HG03103 (cell line): ENCODE results near the gene CCL17.

ENCODE experiments used
- ATAC-seq: cut with Tn5 transposase; IDR thresholded peaks from one replicate; pipeline ENCODE4 v1.9.1; 2021; ENCODE audit warnings: low read depth; ENCODE audit not compliant: unreplicated experiment

Gene CCL17

DNA sequence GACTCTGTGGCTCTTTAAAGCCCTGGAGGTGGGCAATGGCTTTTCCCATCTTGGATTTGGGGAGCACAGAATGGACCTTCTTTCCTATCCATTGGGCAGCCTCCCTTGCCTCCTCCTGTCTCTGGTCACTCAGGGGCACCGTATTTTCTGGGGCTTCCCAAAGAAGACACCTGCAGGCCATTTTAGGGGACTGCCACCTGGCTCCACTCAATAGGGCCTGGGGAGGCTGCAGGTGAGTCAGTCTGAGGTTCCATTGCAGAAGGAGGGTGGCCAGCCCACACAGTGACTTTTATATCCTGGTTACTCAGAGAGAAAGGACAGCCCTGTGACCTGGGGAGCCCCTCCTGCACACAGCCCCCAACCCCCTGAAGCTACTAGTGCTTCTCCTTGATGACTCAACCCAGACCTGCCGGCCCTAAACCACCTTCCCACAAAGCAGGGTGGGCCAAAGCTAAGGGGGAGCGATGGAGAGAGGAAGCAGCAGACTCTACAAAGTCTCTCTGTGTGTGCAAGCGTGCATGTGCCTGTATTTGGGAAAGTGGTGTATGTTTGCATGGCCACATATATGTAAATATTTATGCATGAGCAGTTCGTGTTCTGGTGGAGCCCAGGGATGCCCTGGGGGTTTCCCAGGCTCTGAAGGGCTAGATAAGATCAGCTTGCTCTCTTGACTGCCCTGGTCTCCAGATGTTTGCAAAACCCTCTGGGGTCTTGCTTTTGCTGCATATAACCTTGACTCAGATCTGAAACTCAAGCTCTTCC is 27.3 kb upstream of the CCL17 start:
- peak; percentile 56 for ATAC-seq

DNA sequence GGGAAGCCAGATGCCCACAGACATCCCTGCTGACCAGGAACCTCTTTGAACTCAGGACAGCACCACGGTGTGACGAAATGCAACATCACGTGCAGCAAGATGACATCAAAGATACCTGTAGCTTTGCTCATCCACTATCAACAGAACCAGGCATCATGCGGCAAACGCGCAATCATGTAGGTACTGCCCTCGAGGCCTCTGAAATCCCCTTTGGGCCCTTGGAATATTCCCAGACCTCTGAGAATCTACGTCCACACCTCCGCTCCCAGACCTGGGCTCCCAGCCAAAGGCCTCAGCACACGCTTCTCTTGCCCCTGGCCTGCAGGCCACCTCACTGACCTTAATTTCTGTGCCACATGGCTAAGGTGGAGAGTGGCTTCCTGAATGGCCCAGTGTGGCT is 25.0 kb upstream of the CCL17 start:
- ATAC-seq: no peak

DNA sequence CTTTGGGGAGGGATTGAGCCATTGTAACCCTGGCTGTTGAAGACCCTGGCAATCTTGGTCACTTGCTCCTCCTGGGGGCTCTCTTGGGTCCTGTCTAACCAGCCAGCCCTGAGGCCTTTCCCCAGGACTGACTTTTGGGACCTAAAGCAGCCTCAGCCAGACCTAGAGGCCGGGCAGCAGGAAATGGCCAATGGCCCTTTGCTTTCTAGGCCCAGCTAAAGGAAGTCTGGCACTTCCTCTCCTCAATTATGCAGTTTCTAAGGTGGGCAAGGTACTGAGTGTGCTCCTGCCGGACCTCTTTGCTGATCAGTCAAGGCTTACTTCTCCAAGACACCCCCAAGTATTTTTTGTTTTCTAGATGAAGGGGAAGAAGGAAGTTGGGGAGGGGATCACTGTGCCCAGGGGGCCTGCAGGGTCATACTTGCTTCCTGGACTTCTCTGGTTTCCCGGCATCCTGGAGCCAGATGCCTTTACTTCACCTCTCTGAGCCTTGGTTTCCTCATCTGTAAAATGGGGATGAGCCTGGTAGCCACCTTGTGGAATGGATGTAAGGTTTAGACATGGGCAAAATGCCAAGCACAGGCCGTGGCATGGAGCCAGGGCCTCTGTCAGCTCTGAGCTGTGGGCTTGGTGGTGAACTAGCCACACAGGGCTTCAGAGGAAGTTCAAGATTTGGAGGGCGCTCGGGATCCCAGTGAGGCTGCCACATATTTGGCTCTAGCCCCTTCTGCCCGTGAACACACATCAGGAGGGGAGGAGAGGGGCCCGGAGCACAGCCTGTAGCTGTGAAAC is 23.7 kb upstream of the CCL17 start:
- ATAC-seq: no peak

DNA sequence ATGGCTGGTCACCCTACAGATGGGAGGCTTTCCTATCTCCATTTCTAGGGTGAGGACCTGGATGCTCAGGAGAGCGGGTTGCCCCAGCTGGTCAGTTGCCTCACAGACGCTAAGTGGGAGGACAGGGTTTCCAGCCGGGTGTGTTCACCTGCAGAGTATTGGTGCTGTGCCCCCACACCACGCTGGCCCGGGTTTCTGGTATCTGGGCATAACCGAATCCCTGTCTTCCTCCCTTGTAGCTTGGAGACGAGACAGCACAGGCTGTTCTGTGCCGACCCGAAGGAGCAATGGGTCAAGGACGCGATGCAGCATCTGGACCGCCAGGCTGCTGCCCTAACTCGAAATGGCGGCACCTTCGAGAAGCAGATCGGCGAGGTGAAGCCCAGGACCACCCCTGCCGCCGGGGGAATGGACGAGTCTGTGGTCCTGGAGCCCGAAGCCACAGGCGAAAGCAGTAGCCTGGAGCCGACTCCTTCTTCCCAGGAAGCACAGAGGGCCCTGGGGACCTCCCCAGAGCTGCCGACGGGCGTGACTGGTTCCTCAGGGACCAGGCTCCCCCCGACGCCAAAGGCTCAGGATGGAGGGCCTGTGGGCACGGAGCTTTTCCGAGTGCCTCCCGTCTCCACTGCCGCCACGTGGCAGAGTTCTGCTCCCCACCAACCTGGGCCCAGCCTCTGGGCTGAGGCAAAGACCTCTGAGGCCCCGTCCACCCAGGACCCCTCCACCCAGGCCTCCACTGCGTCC is 22.6 kb upstream of the CCL17 start:
- no peak for ATAC-seq

DNA sequence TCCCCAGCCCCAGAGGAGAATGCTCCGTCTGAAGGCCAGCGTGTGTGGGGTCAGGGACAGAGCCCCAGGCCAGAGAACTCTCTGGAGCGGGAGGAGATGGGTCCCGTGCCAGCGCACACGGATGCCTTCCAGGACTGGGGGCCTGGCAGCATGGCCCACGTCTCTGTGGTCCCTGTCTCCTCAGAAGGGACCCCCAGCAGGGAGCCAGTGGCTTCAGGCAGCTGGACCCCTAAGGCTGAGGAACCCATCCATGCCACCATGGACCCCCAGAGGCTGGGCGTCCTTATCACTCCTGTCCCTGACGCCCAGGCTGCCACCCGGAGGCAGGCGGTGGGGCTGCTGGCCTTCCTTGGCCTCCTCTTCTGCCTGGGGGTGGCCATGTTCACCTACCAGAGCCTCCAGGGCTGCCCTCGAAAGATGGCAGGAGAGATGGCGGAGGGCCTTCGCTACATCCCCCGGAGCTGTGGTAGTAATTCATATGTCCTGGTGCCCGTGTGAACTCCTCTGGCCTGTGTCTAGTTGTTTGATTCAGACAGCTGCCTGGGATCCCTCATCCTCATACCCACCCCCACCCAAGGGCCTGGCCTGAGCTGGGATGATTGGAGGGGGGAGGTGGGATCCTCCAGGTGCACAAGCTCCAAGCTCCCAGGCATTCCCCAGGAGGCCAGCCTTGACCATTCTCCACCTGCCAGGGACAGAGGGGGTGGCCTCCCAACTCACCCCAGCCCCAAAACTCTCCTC is 21.9 kb upstream of the CCL17 start:
- no peak for ATAC-seq

GRCh38 chr16:57383276-57384247 is 21.0 kb upstream of the CCL17 start:
- no peak for ATAC-seq

GRCh38 chr16:57384248-57385070 is 20.1 kb upstream of the CCL17 start:
- ATAC-seq: no peak

DNA sequence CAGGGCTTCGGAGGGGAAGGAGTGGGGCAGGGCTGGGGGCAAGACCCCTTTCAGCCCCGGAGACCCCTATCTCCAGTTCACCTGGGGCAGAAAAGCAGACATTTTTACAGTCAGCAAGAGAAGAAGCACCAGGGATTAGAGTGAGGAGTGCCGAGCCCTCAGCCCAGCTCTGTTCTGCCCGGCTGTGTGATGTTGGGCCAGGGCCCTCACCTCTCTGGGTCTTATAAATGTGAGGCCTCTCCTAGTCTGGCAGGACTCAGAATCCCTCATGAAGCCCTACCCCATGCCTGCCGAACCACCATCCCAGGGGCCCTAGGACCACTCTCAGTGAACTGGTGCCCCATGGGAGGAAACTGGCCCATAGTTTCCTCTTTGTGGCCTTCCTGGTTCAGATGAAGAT is 19.5 kb upstream of the CCL17 start:
- ATAC-seq: no peak

DNA sequence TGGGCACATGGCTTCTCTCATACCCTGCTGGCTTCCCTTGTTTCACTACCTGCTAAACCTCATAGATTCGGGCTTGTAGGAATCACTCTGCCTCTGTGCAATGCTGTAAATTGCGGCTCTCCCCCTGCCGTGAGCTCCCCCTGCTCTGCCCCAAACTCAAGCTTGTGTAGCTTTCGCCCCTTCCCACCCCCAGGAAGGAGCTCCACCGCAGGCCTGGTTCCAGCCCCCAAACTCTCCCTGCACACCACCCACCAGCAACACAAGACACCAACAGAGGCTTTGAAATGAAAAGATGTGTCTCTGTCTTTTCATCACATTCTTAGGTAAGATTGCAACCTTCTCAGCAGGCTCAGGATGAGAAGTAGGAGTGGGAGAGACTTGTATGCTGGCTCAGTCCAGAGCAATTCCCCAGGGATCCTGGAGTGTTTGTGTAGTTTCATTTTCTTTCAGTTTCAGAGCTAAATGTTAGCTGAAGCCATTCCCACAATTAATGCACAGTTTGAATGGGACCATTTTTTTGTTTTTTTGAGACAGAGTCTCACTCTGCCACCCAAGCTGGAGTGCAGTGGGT is 18.1 kb upstream of the CCL17 start:
- no peak for ATAC-seq

DNA sequence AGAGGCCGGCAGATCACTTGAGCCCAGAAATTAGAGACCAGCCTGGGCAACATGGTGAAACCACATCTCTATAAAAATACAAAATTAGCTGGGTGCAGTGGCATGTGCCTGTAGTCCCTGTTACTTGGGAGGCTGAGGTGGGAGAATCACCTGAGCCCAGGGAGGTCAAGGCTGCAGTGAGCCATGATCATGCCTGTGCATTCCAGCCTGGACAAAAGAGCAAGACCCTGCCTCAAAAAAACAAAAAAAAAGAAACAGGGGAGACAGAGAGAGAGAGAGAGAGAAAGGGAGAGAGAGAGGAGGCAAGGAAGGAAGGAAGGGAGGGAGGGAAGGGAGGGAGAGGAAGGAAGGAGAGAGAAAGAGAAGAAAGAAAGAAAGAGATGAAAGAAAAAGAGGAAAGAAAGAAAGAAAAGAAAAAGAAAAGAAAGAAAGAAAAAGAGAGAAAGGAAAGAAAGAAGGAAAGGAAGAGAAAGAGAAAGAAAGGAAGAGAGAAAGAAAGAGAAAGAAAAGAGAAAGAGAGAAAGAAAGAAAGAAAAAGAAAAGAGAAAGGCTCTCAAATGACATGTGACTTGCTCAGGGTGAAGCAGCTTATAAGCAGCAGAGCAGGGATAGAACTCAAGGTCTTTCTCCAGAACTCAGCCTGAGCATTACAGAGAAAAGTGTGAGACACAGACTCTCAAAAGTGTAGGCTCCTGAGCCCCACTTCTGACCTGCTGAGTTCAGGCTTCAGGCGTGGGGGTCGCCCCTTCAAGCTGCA is 16.8 kb upstream of the CCL17 start:
- ATAC-seq: no peak

DNA sequence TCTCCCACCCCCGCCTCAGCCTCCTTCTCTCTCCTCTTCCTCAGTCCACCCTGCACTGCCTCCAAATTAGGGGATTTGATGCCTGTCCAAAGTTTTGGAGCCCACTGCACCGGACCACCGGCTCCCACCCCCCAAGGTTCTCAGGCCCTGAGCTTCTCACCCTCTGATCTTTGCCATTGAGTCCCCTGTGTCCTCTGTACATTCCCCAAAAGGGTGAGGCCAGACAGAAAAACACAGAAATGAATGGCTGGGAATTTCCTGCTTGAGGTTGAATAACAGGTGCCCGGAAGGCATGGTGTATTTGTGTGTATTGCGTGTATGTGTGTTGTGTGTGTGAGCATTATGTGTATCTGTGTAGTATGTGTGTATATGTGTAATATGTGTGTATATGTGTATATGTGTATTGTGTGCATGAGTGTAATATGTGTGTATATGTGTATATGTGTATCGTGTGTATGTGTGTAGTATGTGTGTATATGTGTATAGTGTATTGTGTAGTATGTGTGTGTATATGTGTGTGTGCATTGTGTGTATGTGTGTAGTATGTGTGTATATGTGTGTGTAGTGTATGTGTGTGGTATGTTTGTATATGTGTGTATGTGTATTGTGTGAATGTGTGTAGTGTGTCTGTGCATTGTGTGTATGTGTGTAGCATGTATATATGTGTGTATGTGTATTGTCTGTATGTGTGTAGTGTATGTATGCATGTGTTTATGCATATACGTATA is 16.0 kb upstream of the CCL17 start:
- no peak for ATAC-seq

GRCh38 chr16:57389087-57389468 is 15.5 kb upstream of the CCL17 start:
- ATAC-seq: no peak

DNA sequence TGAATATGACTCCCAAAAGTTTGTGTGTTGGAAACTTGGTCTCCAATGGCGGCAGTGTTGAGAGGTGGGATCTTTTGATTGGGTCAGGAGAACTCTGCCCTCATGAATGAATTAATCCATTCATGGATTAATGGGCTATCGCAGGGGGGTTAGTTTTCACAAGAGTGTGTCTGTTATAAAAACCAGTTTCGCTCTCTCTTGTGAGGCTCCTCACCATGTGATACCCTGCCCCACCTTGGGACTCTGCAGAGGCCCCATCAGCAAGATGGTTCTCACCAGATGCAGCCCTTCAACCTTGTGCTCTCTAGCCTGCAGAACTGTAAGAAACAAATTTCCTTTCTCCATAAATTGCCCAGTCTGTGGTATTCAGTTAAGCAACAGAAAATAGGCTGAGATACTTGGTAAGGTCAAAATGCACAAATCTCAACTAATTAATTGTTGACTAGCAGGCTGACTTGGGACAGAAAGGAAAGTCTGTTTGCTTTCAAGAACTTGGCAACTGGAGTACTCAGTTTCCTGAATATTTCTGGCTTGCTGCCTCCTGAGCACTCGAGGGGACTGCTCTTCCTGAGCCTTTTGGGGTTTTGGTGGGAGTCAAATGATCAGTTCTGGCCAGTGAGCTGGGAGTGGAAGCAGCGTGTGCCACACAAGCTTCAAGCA is 13.8 kb upstream of the CCL17 start:
- ATAC-seq: no peak

GRCh38 chr16:57391300-57391699 is 13.3 kb upstream of the CCL17 start:
- no peak for ATAC-seq

- ATAC-seq: no peak
Observed at GRCh38 chr16:57391708-57392107, 12.9 kb upstream of the CCL17 start.

DNA sequence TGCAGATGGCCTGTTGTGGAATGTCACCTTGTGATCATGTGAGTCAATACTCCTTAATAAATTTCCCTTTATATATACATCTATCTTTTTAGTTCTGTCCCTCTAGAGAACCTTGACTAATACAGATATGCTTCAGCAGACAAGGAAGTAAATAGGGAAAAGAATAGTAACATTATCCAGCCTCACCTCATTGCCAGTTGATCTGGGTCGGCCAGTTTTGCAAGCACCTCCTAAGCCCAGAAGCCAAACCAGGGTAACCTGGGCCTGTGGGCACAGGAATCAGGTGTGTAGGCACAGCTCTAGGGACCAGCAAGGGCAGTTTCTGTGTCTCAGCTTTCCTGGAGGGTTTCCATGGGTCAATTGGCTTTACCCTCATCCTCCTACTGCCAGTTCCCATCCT is 11.9 kb upstream of the CCL17 start:
- no peak for ATAC-seq

DNA sequence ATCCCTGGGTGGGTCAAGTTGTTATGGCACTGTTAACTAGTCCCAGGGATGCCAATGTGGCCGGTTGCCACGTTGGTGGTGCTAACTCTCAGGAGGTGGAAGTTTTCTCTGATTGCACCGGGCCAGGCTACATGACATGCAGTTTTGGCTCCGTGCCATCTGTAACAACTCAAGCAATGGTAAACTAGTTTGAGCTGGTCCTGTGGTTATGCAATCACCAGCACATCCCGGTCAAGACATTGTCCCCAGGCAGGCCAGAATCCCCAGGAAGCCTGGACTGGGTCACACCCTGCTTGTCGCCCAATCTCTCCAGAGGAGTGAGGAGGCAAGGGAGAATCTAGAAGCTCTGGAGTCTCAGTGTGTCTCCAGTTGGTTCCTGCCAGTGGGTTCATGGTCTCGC is 10.1 kb upstream of the CCL17 start:
- no peak for ATAC-seq
